ENCODE data around the gene SOX30. TPM values are rescaled to one million over a fixed set of nuclear protein-coding genes. Genes with fewer than 3 reads are reported as not detected.

SOX30 gene
- total and polyA plus RNA-seq, 8 donors = 0.05 TPM; not detected in 7

- H3K27ac ChIP-seq = no peak overlapping the region
- 69 to 71% methylated on average over 4 of the region's 4 CpGs for WGBS, 2 donors
- no peaks in the 10 kb centered on the region for H3K9me3 ChIP-seq
- ATAC-seq (no peak), DNase-seq (no peak), FAIRE-seq (no peak)
- intact Hi-C loops (cut with DNase I) = no loop called here
- H3K27me3 ChIP-seq = no peaks in the 10 kb centered on the region
- no peaks in the 10 kb centered on the region for H3K4me1 ChIP-seq
- no peaks in the 10 kb centered on the region for H3K36me3 ChIP-seq
- H3K4me3 ChIP-seq = no peak overlapping the region
- no peak for TF ChIP-seq CTCF (IDR thresholded peaks at IDR 0.05)
Observed at GRCh38 chr5:157616785-157617184, 35.5 kb downstream of the SOX30 start.

GRCh38 chr5:157613385-157614245, 38.6 kb downstream of the SOX30 start:
- 76 to 80% methylated on average over 11 of the region's 11 CpGs for WGBS, 2 donors
- no peak for TF ChIP-seq CTCF (IDR thresholded peaks at IDR 0.05)

GRCh38 chr5:157612581-157612980, 39.7 kb downstream of the SOX30 start:
- Histone ChIP-seq H3K4me3 (no peak overlapping the region), H3K9me3 (no peaks in the 10 kb centered on the region), H3K27me3 (no peaks in the 10 kb centered on the region), H3K4me1 (no peaks in the 10 kb centered on the region), H3K36me3 (no peaks in the 10 kb centered on the region), H3K27ac (no peak overlapping the region)
- intact Hi-C loops (cut with DNase I) = no loop called here
- 75 to 92% methylated on average over 5 of the region's 5 CpGs for WGBS, 2 donors
- DNase-seq (no peak), FAIRE-seq (no peak), ATAC-seq (no peak)
- TF ChIP-seq CTCF (IDR thresholded peaks at IDR 0.05) = no peak

More at GRCh38 chr5:157613385-157614245, 38.6 kb downstream of the SOX30 start:
- no peaks in the 10 kb centered on the region for H3K4me1 ChIP-seq
- no peak overlapping the region for H3K4me3 ChIP-seq
- peak in 1 of 4 donors; percentile 19 for ATAC-seq
- H3K9me3 ChIP-seq = no peaks in the 10 kb centered on the region
- no peak overlapping the region for H3K27ac ChIP-seq
- no peak for FAIRE-seq
- H3K27me3 ChIP-seq = no peaks in the 10 kb centered on the region
- H3K36me3 ChIP-seq = no peaks in the 10 kb centered on the region
- no peak for DNase-seq
- intact Hi-C loops (cut with DNase I) = no loop called here

GRCh38 chr5:157611571-157612476, 40.4 kb downstream of the SOX30 start:
- DNase-seq (no peak), FAIRE-seq (no peak), ATAC-seq (peak in 2 of 4 donors; percentile 36 to 46)
- no peaks in the 10 kb centered on the region for H3K36me3 ChIP-seq
- no peak overlapping the region for H3K4me3 ChIP-seq
- no peaks in the 10 kb centered on the region for H3K4me1 ChIP-seq
- H3K9me3 ChIP-seq = no peaks in the 10 kb centered on the region
- intact Hi-C loops (cut with DNase I) = no loop called here
- WGBS, 2 donors = 50 to 59% methylated on average over 10 of the region's 10 CpGs
- no peak overlapping the region for H3K27ac ChIP-seq
- TF ChIP-seq CTCF (IDR thresholded peaks at IDR 0.05) = no peak
- H3K27me3 ChIP-seq = no peaks in the 10 kb centered on the region
